K562 (cell line): ENCODE data around the gene EMC6. TPM values are rescaled to one million over a fixed set of nuclear protein-coding genes. Genes with fewer than 3 reads are reported as not detected.

ENCODE experiments used
- BCOR ChIP-seq: fragments of 450-650 bp; IDR thresholded peaks from 2 replicates; pipeline ENCODE4 v1.6.1; 2016
- BRCA1 ChIP-seq, 2 experiments: fragments of 450-650 bp in 1 of 2; sonication (generic) in 1 of 2; formaldehyde crosslinking in 1 of 2; IDR thresholded peaks; 2 replicates each; pipeline versions ENCODE4 v1.5.0 to v1.6.1; 2017 to 2020; ENCODE audit warnings: mild to moderate bottlenecking in 1 of 2, missing genetic modification reagents in 1 of 2
- BRD4 ChIP-seq: fragments of 200-600 bp; sonication (generic); IDR thresholded peaks from 2 replicates; pipeline ENCODE4 v1.6.1; 2017; ENCODE audit warnings: inconsistent platforms
- ELF1 ChIP-seq: fragments of 200-800 bp; sonication (Bioruptor generic); IDR thresholded peaks from 2 replicates; pipeline ENCODE4 v1.6.1; 2016; ENCODE audit warnings: missing genetic modification characterization, missing compliant biosample characterization
- MXI1 ChIP-seq: IDR thresholded peaks from 2 replicates; pipeline ENCODE4 v1.6.1; 2011; ENCODE audit warnings: low read depth, mild to moderate bottlenecking, improper control_type of control experiment, low read length
- SAFB2 ChIP-seq: fragments of 200-400 bp; formaldehyde crosslinking; IDR thresholded peaks from 2 replicates; pipeline ENCODE4 v1.6.1; 2018; ENCODE audit warnings: borderline replicate concordance, low read length, low read depth, moderate library complexity; ENCODE audit not compliant: severe bottlenecking
- polyA plus RNA-seq, 8 experiments: library from polyadenylated mRNA; depleted of rRNA in 4 of 8; stranded (reverse) in 5 of 8; unstranded in 3 of 8; fragments of >200 nt; fragmentation: Nextera tagmentation in 2 of 8; fragmentation: Illumina TruSeq in 1 of 8; extraction: Ambion mirVana in 2 of 8; extraction: Trizol in 1 of 8; gene quantifications; 2 replicates each; pipeline versions ENCODE4 v1.2.1 to v1.2.3, GENCODE V29; 2011 to 2014; ENCODE audit warnings: inconsistent platforms in 1 of 8, missing spikeins in 1 of 8
- total RNA-seq, 7 experiments: library from RNA; depleted of rRNA in 6 of 7; stranded (reverse); fragments of >200 nt in 6 of 7; fragmentation: Illumina TruSeq in 2 of 7; extraction: Trizol in 2 of 7; gene quantifications; 2 replicates each; pipeline versions ENCODE4 v1.2.1 to v1.2.3, GENCODE V29; 2011 to 2021; ENCODE audit warnings: low replicate concordance in 1 of 7
- TF ChIP-seq, protein P1 (sequence below), 2 experiments: fragments of 450-650 bp; formaldehyde crosslinking in 1 of 2; IDR thresholded peaks; 2 replicates each; pipeline versions ENCODE4 v1.4.0 to v1.6.1; 2014 to 2020; ENCODE audit warnings: mild to moderate bottlenecking in 2 of 2, borderline replicate concordance in 1 of 2, low read depth in 1 of 2
- TF ChIP-seq, protein P2 (sequence below): fragments of 450-650 bp; IDR thresholded peaks from 2 replicates; pipeline ENCODE4 v1.6.1; 2018; ENCODE audit warnings: mild to moderate bottlenecking, low read depth; ENCODE audit not compliant: partially characterized antibody
- TF ChIP-seq, protein P3 (sequence below): IDR thresholded peaks from 2 replicates; pipeline ENCODE4 v1.6.1; 2014; ENCODE audit warnings: antibody characterized with exemption
- TF ChIP-seq, protein P4 (sequence below), 2 experiments: fragments of 450-650 bp; conservative IDR thresholded peaks; 2 replicates each; pipeline ENCODE4 v1.6.1; 2017; ENCODE audit warnings: mild to moderate bottlenecking in 2 of 2, moderate library complexity in 2 of 2

Gene EMC6
- total and polyA plus RNA-seq, 9 of the 15 experiments (the other 6 are each of a cell fraction or from before 2014, with no cell fraction given), result 2.9 to 136 (median 24.9) TPM

DNA sequence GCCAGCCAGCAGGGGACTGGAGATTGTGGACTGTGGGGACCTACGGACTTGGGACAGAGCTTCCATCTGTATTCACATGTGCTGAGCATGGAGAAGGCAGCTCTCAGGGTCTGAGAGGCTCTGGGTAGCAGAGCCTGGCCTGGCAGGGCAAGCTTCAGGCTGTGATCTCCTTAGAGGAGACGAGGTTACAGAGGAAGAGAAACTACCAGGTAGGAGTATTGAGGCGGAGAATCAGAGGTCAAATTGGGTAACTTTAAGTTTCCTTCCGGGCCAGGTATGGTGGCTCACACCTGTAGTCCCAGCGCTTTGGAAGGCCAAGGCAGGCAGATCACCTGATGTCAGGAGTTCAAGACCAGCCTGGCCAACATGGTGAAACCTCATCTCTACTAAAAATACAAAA, 23.3 kb upstream of the EMC6 start (continued):
- TF ChIP-seq, protein P1, sequence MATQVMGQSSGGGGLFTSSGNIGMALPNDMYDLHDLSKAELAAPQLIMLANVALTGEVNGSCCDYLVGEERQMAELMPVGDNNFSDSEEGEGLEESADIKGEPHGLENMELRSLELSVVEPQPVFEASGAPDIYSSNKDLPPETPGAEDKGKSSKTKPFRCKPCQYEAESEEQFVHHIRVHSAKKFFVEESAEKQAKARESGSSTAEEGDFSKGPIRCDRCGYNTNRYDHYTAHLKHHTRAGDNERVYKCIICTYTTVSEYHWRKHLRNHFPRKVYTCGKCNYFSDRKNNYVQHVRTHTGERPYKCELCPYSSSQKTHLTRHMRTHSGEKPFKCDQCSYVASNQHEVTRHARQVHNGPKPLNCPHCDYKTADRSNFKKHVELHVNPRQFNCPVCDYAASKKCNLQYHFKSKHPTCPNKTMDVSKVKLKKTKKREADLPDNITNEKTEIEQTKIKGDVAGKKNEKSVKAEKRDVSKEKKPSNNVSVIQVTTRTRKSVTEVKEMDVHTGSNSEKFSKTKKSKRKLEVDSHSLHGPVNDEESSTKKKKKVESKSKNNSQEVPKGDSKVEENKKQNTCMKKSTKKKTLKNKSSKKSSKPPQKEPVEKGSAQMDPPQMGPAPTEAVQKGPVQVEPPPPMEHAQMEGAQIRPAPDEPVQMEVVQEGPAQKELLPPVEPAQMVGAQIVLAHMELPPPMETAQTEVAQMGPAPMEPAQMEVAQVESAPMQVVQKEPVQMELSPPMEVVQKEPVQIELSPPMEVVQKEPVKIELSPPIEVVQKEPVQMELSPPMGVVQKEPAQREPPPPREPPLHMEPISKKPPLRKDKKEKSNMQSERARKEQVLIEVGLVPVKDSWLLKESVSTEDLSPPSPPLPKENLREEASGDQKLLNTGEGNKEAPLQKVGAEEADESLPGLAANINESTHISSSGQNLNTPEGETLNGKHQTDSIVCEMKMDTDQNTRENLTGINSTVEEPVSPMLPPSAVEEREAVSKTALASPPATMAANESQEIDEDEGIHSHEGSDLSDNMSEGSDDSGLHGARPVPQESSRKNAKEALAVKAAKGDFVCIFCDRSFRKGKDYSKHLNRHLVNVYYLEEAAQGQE (IDR thresholded peaks at IDR 0.05; ENCODE audit: borderline replicate concordance), result no peak
- TF ChIP-seq, protein P1 (CRISPR knock-in tag; IDR thresholded peaks at IDR 0.05; ENCODE audit: low read depth), result no peak
- TF ChIP-seq, protein P2, sequence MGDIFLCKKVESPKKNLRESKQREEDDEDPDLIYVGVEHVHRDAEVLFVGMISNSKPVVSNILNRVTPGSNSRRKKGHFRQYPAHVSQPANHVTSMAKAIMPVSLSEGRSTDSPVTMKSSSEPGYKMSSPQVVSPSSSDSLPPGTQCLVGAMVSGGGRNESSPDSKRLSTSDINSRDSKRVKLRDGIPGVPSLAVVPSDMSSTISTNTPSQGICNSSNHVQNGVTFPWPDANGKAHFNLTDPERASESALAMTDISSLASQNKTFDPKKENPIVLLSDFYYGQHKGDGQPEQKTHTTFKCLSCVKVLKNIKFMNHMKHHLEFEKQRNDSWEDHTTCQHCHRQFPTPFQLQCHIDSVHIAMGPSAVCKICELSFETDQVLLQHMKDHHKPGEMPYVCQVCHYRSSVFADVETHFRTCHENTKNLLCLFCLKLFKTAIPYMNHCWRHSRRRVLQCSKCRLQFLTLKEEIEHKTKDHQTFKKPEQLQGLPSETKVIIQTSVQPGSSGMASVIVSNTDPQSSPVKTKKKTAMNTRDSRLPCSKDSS, result no peak
- TF ChIP-seq, protein P3, sequence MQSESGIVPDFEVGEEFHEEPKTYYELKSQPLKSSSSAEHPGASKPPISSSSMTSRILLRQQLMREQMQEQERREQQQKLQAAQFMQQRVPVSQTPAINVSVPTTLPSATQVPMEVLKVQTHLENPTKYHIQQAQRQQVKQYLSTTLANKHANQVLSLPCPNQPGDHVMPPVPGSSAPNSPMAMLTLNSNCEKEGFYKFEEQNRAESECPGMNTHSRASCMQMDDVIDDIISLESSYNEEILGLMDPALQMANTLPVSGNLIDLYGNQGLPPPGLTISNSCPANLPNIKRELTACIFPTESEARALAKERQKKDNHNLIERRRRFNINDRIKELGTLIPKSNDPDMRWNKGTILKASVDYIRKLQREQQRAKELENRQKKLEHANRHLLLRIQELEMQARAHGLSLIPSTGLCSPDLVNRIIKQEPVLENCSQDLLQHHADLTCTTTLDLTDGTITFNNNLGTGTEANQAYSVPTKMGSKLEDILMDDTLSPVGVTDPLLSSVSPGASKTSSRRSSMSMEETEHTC, result no peak
- TF ChIP-seq BRCA1 (IDR thresholded peaks at IDR 0.05), result no peak
- TF ChIP-seq BRCA1 (CRISPR knock-in tag; IDR thresholded peaks at IDR 0.05), result no peak
- no peak for TF ChIP-seq MXI1
- TF ChIP-seq ELF1 (tag), result no peak
- TF ChIP-seq BRD4, result no peak
- TF ChIP-seq SAFB2, result no peak
- TF ChIP-seq BCOR, result no peak
- TF ChIP-seq, protein P4, sequence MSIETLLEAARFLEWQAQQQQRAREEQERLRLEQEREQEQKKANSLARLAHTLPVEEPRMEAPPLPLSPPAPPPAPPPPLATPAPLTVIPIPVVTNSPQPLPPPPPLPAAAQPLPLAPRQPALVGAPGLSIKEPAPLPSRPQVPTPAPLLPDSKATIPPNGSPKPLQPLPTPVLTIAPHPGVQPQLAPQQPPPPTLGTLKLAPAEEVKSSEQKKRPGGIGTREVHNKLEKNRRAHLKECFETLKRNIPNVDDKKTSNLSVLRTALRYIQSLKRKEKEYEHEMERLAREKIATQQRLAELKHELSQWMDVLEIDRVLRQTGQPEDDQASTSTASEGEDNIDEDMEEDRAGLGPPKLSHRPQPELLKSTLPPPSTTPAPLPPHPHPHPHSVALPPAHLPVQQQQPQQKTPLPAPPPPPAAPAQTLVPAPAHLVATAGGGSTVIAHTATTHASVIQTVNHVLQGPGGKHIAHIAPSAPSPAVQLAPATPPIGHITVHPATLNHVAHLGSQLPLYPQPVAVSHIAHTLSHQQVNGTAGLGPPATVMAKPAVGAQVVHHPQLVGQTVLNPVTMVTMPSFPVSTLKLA (conservative IDR thresholded peaks at IDR 0.05), result no peak
- TF ChIP-seq, all 486 proteins: peak for 0
